ENCODE measurements around the gene CRACR2B.
A peak's percentile ranks its signal among the peaks of the same experiment; 100 is the strongest.

Gene CRACR2B

DNA sequence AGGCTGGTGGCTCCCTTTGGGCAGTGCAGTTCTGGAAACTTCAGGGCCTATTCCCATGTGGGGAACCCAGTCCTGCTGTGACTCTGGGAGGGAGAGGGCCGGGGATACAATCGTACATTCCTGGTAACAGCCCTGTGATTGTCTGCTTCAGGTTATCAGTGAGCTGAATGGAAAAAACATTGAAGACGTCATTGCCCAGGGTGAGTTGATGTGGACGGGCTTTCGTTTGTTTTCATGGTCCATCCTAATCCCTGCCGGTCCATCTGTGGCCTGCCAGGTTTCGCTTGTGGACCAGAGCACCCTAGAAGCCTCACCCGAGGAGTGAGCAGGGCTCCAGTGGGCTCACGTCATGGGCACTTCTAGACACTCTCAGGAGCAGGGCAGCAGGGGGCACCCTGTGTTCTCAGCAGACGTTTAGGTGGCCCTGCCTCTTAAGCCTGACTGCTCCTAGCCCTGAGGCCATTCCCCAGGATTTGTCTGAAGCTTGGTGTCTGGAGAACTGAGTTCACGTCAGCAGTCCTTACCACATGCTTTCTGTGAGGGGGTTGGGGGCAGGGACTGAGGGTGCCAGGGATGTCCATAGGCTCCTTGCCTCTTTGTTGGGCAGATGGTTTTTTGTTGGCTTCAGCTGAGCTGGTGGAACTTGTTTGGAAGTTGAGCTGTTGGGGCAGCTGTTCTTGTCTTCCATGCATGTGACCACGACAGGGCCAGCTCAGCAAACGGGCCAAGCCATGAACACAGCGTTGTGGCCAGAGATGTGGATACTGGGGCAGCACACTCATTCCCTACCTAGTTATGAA lies 16.1 kb upstream of the CRACR2B start:
- DNase-seq (ENCODE audit: low spot score) = no peak

DNA sequence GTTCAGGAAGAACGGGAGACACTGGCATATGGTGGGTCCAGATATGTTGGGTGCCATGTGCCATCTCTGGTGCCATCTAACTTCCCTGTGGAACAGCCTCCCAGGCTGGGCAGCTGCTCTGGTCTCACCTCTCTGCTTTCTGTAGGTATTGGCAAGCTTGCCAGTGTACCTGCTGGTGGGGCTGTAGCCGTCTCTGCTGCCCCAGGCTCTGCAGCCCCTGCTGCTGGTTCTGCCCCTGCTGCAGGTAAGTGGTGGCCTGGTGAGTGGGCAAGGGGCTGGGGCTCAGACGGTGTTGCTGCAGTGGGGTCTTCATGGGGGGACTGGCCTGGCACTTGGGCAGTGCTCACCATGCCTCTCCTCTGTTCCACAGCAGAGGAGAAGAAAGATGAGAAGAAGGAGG lies 15.3 kb upstream of the CRACR2B start:
- no peak for DNase-seq (ENCODE audit: low spot score)

DNA sequence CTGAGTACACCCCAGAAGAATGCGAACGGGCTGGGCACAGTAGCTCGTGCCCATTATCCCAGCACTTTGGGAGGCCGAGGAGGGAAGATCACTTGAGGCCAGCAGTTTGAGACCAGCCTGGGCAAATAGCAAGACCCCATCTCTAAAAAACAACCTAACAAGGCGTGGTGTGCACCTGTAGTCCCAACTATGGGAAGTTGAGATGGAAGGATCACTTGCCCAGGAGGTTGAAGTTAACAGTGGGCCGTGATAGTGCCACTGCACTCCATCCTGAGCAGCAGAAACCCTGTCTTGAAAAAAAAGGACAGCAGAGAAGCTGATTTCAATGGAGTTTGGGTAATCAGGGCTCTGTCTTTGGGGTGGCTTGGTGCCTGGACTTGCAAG lies 14.7 kb upstream of the CRACR2B start:
- no peak for DNase-seq (ENCODE audit: low spot score)

DNA sequence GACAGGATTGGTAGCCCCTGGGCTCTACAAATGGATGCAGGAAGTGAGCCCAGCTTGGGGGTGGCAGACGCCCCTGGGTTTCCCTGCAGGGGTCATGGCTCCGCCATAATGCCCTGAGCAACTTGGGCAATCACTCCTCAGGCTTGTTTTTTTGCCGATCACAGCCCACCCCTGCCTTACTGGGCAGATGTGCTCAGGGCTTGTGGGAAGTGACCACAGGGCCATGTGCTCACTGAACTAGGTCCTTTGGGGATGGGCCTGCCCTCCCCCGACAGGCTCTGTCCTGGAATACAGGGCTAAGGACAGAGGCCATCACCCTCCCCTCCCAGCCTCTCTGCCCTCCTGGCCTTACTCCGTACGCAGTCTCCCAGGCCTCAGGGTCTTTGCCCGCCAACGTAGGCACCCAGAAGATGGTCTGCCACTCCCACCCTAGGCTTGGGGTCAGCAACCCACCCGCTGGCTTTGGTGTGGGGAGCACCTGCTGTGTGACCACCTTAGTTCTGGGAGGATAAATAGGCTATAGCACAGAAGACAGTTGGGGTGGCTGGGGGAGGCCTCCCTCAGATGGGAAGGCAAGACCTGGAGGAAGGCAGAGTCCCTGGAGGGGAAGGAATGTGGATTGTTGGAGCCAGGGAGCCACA lies 14.1 kb upstream of the CRACR2B start:
- DNase-seq (ENCODE audit: low spot score) = no peak

DNA sequence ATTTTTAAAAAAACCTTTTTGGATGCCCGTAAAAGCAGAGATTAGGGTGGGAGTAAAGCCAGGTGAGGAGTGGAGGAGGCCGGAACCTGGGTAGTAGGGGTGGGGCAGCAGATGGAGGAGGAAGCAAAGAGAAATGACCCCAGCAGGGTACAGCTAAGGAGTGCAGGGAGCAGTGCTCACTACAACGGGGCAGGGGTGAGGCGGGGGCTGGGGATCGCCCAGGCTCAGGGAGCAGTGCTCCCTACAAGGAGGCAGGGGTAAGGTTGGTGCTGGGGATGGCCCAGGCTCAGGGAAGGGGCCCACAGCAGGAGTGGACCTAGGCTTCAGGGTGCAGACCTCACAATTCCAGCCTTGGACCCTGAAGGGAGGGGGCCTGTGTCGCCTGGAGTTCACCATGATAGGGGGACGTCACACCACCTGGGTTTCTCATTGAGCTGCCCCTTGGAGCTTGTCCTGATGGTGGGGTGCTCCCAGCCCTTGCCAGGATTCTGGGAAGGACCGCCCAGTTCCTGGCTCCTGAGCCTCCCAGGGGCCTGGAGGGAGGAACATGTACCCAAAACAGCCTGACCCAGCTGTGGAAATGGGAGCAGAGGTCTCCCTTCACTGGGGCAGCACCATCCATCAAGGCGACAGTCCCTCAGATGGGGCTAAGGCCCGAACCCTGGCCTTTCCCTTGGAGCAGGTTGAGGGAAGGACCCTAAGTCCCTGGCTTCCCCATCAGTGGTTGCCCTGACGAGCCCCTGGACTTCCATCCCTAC lies 11.9 kb upstream of the CRACR2B start:
- DNase-seq (ENCODE audit: low spot score) = no peak

DNA sequence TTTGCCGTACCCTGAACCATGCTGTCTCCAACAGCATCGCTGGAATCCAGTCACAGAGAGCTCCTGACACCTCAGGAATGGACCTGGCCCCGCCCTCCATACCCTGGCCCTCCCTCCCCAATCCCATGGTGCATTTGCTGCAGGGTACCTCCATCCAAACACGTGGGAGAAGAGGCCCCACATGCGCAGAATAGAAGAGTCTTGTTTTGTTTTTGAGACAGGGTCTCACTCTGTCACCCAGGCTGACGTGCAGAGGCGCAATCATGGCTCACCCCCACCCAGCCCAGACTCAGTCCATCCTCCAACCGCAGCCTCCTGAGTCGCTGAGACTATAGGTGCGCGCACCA lies 11.3 kb upstream of the CRACR2B start:
- DNase-seq (ENCODE audit: low spot score) = no peak

DNA sequence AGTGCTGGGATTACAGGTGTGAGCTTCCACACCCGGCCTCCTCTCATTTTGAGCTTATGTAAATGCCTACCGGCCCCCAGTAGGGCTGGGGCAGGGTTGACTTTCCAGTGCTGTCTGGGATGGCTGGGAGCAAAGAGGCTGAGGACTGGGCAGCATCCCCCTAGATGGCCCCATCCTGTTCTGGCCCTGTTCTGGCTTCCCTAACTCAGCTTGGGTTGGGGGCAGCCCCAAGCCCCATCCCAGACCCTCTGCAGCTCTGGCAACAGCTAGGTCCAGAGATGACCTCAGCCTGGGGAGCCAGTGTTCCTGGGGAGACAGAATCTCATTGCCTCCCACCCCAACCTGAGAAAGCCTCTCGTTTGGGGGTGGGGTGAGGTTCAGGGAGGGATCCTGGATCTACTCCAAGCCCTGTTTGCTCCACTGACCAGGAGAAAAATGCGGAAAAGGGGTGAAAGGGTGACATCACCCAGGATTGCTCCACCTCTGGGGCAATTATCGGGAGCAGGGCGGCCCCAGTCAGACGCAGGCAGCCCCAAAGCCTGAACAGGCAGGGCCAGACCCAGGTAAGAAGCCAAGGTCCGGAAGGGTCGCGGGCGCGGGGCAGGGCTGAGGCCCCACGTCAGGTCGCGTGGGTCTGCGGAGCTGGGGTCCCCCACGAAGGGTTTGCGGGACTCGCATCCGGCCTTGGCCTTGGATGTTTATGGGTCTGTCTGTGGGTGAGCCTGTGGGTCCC lies 9.2 kb upstream of the CRACR2B start, which contains the start of gene PNPLA2:
Gene PNPLA2 (plus strand): TSS at position 519 of the 733 bp plus-strand sequence. CDS start 805 bp downstream, outside the sequence.
- no peak for DNase-seq (ENCODE audit: low spot score)

DNA sequence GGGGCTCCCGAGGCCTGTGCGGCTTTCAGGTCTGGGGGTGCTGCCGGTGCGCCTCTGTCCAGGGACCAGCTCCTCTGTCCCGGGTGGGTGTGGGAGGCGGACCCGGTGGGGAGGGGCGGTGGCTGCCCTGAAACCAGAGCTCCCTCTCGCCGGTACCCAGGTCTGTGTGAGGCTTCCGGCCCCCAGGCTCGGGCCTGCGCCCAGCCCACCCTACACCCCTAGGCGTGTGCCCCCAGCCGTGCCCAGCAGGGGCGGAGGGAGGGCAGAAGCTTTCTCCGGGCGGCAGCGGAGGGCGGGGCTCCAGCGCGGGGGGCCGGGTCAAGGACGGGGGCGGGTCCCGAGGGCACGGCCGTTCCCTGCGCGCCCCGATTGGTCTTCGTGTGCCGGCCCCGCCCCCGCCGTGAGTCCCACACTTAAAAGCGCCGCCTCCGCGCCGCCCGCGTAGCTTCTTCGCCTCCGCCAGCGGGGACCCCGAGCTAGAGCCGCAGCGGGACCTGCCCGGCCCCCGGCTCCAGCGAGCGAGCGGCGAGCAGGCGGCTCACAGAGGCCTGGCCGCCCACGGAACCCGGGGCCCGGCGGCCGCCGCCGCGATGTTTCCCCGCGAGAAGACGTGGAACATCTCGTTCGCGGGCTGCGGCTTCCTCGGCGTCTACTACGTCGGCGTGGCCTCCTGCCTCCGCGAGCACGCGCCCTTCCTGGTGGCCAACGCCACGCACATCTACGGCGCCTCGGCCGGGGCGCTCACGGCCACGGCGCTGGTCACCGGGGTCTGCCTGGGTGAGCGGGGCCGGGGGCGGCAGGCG lies 8.4 kb upstream of the CRACR2B start:
- peak; percentile 84 for DNase-seq (ENCODE audit: low spot score)

DNA sequence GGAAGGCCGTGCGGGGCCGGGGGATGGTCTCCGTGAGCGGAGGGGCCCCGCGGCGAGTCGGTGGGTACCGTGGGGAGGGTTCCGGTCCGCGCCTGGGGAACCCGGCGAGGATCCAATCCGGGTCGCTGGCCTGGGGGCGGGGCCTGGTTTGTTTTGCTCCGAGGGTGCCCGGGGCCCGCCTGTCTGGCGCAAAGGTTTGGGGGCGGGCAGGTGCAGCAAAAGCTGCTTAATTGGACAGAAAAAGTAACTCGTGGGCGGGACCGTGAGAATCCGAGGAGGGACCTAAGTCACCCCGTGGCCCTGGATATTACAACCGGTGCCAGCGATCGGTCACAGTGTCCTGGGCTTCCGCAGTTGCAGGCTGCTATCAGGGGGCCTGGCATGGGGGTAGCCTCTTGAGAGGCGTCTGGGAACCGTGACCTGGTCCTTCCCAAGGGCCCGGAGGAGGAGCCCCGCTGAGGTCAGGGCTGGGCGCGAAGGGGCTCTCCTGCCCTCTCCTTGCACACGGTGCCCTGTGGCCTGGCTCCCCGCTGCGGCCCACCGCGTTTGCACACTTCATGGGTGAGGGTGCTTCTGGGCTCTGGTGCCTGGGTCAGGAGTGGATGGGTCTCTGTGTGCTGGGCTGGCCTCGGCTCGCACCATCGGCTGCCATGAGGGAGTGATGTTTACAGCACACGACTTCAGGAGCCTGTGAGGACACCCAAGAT lies 7.6 kb upstream of the CRACR2B start:
- DNase-seq (ENCODE audit: low spot score) = peak; percentile 54

DNA sequence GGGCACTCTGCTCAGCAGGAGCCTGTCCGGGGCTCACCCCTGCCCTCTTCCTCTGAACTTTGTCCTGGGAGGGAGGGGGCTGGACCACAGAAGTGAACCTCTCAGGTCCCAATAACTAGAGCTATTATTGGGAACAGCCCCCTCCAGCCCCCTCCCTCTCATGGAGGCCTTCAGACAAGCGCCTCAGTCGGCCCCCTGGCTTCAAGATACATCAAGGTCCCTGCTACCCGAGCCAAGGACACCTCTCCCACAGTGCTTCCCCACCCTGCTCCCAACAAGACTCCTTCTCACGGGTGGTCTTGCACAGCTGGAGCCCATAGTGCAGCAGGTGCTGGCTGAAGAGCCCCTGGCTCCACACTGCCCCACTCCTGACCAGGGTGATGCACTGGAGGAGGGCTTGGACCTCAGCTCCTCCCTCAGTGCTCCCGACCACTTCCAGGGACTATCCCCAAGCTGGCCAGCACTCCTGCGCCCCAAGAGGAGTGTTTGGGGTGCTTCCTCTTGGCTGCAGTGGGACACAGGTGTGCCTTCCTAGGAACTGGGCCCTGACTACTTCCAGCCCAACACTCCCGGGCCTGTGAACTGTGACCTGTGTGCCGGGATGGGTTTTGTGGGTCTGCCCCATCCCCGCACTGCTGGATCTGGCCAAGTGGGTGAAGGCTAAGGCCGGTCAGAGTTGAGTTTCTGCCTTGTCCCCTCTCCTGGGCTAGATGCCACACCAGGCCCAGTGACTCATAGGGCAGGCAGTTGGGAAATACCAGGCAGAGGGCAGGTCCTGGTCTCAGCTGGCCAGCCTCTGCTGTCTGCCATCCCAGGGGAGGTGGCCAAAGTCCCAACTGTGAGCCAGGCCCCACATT lies 6.8 kb upstream of the CRACR2B start:
- no peak for DNase-seq (ENCODE audit: low spot score)

DNA sequence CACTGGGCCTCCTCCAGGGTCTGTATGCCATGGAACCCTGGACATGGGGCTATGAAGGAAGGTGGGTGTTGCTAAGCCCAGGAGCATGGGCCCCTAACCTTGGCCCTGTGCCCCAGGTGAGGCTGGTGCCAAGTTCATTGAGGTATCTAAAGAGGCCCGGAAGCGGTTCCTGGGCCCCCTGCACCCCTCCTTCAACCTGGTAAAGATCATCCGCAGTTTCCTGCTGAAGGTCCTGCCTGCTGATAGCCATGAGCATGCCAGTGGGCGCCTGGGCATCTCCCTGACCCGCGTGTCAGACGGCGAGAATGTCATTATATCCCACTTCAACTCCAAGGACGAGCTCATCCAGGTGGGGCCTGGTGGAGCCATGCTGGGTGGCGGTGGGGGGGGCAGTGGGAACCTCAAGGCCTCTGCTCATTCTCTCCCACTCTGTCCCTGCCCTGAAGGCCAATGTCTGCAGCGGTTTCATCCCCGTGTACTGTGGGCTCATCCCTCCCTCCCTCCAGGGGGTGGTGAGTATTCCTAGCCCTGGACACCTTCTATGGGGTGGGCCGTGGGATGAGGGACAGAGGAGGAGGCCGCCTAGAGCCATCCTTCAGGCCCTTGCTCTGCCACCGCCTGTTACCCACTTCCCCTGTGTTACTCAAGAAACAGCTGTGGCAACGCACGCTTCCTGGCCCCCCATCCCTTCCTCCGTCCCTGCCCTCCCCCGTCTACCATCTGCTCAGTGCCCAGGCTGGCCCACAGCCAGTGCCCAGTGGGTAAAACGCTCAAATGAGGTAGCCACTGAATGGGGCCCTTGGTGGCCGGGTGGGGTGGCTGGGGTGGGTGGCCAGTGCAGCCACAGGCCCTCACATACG lies 6.0 kb upstream of the CRACR2B start:
- DNase-seq (ENCODE audit: low spot score) = no peak

DNA sequence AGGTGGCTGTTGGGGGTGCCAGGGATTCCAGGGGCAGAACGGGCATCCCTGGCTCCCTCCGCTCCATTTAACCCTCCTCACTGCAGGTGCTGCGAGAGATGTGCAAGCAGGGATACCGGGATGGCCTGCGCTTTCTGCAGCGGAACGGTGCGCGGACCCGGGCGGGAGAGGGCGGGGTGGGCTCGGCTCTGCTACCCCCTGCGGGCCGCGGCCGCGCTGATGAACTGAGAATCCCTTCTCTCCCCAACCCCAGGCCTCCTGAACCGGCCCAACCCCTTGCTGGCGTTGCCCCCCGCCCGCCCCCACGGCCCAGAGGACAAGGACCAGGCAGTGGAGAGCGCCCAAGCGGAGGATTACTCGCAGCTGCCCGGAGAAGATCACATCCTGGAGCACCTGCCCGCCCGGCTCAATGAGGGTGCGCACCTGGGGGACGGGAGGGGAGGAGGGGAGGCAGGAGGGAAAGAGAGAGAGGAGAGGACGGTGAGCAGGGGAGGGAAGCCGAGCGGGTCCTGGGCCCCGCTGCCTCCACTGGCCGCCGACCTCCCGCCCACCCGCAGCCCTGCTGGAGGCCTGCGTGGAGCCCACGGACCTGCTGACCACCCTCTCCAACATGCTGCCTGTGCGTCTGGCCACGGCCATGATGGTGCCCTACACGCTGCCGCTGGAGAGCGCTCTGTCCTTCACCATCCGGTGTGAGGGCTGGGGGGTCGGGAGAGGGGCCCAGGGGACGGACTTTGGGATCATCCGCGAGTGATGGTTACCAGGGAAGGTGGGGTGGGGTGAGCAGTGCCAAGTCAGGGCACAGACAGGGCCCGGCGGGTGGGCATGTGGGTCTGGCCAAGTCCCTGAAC lies 4.1 kb upstream of the CRACR2B start:
- no peak for DNase-seq (ENCODE audit: low spot score)

DNA sequence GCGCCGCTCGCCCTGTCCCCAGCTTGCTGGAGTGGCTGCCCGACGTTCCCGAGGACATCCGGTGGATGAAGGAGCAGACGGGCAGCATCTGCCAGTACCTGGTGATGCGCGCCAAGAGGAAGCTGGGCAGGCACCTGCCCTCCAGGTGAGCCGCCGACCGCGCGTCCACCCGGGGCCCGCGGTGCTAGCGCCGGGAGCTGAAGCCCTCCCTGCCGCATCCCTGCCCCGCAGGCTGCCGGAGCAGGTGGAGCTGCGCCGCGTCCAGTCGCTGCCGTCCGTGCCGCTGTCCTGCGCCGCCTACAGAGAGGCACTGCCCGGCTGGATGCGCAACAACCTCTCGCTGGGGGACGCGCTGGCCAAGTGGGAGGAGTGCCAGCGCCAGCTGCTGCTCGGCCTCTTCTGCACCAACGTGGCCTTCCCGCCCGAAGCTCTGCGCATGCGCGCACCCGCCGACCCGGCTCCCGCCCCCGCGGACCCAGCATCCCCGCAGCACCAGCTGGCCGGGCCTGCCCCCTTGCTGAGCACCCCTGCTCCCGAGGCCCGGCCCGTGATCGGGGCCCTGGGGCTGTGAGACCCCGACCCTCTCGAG lies 3.3 kb upstream of the CRACR2B start:
- DNase-seq (ENCODE audit: low spot score) = no peak

DNA sequence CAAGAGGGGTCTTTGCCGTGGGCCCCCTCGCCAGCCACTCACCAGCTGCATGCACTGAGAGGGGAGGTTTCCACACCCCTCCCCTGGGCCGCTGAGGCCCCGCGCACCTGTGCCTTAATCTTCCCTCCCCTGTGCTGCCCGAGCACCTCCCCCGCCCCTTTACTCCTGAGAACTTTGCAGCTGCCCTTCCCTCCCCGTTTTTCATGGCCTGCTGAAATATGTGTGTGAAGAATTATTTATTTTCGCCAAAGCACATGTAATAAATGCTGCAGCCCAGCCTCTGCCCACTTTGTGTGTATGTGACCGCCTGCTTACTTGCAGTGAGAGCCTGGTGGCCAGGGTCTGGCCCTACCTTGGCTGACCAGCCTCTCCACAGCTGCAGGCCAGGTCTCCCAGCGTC lies 2.8 kb upstream of the CRACR2B start:
- no peak for DNase-seq (ENCODE audit: low spot score)

DNA sequence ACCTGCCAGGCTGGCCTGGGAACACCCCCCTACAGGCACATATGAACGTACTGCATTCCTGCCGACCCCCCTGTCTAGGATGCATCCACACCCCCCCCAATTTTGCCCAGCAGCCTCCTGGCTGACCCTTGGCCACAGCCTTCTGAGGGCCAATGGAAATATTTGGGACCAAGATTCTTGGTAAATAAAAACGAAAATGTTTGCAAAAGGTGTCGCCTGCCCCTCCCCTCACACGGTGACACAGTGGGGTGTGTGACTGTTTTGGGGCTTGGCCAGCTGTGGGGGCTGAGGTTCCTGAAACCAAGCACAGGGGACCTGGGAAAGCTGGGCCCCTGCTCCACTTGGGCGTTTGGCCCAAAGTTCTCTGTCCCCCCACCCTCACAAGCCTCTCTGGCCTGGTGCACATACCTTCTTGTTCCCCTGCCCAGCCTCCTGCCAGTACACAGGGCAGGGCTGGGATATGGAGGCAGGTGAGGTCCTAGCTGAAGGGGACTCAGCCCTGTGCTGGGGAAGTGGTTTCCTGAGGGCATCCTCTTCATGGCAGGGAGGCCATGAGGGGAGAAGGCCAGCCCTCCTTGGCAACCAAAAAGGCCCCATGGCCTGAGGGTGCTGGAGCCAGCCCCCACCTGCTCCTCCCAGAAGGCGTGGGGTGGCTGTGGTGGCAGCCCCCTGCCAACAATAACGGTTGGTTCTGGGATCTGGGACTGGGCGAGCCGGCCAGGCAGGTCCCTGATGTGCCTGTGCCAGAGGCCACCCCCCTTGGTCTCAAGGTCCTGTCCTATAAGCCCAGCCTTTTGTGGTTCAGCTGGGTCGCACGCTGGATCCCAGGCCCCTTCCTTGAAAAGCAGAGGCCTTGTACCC lies 2.1 kb upstream of the CRACR2B start:
- DNase-seq (ENCODE audit: low spot score) = no peak

DNA sequence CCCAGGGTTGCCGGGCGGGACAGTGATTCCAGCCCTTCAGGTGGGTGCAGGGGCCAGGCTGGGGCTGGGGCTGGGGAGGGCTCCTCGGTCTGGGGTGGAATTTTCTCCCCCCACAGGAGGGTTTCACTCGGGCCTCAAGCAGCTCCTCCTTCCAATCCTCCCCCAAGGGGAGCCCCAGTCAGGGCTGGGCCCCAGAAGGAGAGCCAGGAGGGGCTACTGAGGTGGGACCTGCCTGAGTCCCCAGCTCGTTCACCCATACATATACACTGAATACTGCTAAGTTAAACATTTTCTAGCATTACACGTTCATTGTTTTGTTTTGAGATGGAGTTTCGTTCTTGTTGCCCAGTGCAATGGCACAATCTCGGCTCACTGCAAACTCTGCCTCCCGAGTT lies 1.5 kb upstream of the CRACR2B start:
- no peak for DNase-seq (ENCODE audit: low spot score)

DNA sequence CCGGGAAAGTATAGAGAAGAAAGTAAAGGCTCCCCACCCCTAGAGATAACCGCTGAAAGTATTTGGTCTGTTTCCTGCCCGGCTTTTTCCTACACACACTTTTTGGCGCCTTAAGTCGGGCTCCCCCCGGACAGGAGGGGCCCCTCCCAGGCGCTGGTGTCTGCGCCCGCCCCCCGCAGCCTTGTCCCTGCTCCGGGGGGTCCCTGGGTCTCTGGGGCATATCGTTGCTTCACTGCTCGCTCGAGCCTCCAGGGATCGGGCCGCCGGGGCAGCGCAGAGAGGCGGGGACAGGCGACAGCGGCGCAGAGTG lies 928 bp upstream of the CRACR2B start:
- DNase-seq (ENCODE audit: low spot score) = no peak

All from pons (tissue), 1 donor.